Measurements from ENCODE around the gene SCAPER.

GRCh38 chr15:76448755-76449154 is 456.4 kb downstream of the SCAPER start:
- TF ChIP-seq CTCF (IDR thresholded peaks at IDR 0.05), result no peak
- no peak for TF ChIP-seq POLR2AphosphoS5 (IDR thresholded peaks at IDR 0.05)
- no peak for TF ChIP-seq POLR2A (IDR thresholded peaks at IDR 0.05)

Measured in breast epithelium (tissue), 3 donors.